22Rv1 (cell line): Measurements from ENCODE around the gene UNC13C.

Source experiments
- H3K27ac ChIP-seq: fragments of 450-650 bp; 2 replicates; pipeline ENCODE4 v1.5.1; 2017
- ZFX ChIP-seq: fragments of 450-650 bp; IDR thresholded peaks from 2 replicates; pipeline ENCODE4 v1.6.1; 2017; ENCODE audit warnings: antibody characterized with exemption, borderline replicate concordance
- TF ChIP-seq, protein P1 (sequence below): fragments of 450-650 bp; IDR thresholded peaks from 2 replicates; pipeline ENCODE4 v1.5.1; 2017; ENCODE audit warnings: mild to moderate bottlenecking

The UNC13C gene

DNA sequence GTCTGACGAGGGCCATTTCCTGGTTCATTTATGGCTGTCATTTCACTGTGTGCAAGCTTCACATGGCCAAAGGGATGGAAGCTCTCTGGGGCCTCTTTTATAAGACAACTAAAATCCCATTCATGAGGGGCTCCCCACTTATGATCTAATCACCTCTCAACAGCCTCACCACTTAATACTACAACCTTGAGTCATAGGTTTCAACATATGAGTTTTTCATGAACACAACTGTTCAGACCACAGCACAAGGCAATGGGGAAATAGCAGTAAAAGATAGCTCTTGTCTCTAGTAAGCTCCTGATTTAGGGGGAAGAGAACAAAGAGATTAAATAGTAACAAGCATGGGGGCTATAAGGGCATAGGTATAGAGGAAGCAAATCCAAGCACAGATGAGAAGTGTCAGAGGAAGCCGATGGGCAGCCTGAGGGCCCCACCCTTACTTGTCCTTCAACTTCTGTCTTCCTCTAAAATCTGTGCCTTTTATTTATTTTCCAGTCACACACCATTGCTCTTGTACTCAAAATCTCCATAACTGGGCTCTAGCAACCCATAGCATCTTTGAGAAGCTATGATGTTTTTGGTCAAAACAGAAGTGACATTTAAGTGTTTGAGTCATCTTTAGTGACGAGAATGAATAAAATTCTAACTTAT is 329.1 kb downstream of the UNC13C start:
- TF ChIP-seq, protein P1, sequence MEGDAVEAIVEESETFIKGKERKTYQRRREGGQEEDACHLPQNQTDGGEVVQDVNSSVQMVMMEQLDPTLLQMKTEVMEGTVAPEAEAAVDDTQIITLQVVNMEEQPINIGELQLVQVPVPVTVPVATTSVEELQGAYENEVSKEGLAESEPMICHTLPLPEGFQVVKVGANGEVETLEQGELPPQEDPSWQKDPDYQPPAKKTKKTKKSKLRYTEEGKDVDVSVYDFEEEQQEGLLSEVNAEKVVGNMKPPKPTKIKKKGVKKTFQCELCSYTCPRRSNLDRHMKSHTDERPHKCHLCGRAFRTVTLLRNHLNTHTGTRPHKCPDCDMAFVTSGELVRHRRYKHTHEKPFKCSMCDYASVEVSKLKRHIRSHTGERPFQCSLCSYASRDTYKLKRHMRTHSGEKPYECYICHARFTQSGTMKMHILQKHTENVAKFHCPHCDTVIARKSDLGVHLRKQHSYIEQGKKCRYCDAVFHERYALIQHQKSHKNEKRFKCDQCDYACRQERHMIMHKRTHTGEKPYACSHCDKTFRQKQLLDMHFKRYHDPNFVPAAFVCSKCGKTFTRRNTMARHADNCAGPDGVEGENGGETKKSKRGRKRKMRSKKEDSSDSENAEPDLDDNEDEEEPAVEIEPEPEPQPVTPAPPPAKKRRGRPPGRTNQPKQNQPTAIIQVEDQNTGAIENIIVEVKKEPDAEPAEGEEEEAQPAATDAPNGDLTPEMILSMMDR, result no peak
- no peak for TF ChIP-seq ZFX

DNA sequence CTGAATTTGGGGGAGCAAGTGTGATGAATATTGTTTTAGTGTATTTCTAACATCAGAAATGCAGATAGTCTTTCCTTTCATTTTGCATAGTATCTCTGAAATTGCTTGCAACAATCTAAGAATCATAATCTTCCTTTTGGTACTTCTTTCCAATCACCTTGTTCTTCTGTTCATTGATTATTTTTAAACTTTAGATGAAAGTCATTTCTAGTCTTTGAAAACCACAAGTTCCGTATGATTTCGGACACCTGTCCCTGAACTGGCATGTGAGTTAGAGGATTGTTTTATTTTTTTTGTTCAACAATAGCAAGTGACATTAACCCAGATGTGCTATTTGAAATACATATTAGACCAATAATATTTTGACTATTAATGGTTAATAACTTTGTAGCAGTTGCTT is 329.7 kb downstream of the UNC13C start:
- TF ChIP-seq, protein P1, result no peak
- TF ChIP-seq ZFX, result no peak
- H3K27ac ChIP-seq, result no peak overlapping the region

More for the DNA sequence above, 329.1 kb downstream of the UNC13C start:
- no peak overlapping the region for H3K27ac ChIP-seq

DNA sequence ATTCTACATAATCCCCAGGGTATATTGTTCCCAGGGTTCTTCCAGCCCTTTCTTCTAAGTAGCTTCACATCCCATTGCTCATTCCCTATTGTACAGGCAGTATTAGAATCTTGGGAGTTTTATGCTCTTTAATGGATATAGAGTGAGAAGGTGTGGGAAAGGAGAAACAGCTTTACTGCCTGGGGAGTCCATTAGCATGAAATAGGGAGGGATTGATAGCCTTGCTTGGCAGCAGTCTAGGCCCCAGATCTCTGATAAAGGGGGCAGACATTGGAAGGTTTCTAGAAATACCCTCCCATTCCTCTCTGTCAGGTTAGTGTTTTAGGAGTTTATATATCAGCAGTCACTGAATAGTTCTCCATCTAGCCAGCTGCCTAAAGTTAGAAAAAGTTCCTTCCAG is 334.3 kb downstream of the UNC13C start:
- TF ChIP-seq, protein P1, result no peak
- no peak for TF ChIP-seq ZFX
- H3K27ac ChIP-seq, result no peak overlapping the region

DNA sequence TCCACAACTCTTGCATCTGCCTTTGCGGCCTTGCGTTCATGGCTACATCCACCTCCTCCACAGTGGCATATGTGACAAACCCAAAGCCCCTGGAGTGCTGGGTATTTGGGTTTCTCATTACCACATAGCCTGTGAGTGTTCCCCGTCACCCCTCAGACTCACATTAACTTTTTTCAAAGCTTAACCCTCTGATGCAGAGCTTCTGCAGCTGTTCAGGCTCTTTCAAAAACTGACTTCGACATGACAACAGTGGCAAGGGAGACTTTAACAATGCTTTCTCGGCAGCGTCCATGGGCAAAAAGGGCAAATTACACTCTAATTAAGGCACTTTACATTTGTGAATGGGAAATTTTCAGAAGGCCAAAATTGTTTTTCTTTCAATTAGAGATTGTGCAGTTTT is 343.2 kb downstream of the UNC13C start:
- TF ChIP-seq ZFX, result no peak
- TF ChIP-seq, protein P1, result no peak
- H3K27ac ChIP-seq, result no peak overlapping the region

DNA sequence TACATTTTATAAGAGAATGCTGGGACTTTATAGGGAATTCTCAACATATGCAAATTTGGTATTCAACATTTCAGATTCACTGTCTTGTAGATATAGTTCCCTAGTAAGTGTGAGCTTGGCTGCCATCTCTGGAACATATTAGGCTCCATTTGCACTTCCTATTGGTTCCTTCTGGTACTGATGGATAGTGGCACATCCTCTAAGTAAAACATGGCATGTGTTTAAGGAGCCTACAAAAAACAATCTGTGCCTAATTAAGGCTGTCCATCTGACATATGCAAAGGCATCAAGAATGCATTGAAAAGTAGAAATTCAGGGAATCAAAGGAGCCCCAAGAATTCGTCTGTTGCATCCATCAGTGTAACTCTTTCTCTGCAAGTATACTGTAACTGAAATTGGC is 344.1 kb downstream of the UNC13C start:
- no peak overlapping the region for H3K27ac ChIP-seq

DNA sequence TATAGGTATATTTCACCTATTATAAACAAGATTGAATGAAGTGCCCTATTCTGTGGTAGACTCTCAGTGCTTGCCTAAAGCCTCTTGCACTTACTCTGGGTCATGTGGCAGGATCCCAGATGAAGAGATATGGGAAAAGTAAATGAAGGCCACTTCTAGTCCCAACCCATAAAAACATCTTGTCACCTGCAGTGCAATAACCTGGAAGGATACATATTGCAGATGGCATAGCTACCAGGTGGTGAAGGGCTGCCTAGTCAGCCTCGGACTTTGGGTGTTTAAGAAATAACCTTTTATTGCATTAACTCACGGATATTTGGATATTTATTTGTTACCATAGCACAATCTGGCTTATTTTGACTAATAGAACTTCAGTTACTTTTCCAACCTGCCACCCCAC is 367.1 kb downstream of the UNC13C start:
- H3K27ac ChIP-seq, result no peak overlapping the region
- no peak for TF ChIP-seq ZFX
- TF ChIP-seq, protein P1, result no peak

More for the DNA sequence above, 344.1 kb downstream of the UNC13C start:
- TF ChIP-seq, protein P1, result no peak
- no peak for TF ChIP-seq ZFX

DNA sequence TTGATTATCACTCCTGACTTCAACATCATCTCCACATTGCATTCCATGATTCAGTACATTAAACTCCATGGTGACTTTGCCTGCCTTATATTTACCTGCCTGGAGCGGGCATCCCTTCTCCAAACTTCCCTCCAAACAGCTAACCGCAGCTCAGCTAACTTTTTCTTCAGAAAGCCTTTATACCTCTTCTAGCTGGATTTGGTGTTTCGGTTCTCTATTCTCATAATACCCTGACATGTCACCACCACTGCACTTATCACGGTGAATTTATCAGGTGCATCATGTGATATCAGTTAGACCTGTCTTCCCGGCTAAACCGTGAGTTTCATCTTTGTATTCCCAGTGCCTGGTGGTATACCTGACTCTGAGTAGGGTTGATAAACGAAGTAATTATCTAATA is 367.6 kb downstream of the UNC13C start:
- TF ChIP-seq ZFX, result no peak
- TF ChIP-seq, protein P1, result no peak
- H3K27ac ChIP-seq, result no peak overlapping the region
